ENCODE measurements around the gene ALDH8A1.

Gene ALDH8A1

DNA sequence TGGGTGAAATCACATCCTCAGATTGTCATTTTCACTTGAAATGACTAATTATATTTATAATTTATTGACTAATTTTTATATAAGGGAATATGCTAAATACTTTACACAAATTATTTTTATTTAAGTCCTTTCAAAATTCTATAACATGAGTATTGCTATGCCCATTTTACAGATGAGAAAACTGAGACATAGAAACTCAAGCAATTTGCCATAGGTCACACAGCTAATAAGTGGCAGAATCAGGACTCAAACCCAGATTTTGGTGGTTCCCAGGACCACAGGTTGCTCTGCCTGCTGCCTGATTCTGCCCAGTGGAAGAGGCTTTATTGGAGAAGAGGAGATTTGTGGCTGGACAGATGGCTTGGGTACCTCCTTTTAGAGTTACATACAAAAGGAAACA, 4.9 kb downstream of the ALDH8A1 start:
- Mint-ChIP-seq H3K4me1 (no peaks in the 10 kb centered on the region), H3K36me3 (ENCODE audit: insufficient read depth) (no peaks in the 10 kb centered on the region), H3K27me3 (no peaks in the 10 kb centered on the region), H3K9me3 (no peaks in the 10 kb centered on the region), H3K4me3 (no peak overlapping the region), H3K27ac (ENCODE audit: low read depth) (no peak overlapping the region)
- no peak for DNase-seq (ENCODE audit: low spot score in 2 of 2)
- no peak for ATAC-seq (replicated peaks; ENCODE audit: extremely low read depth, poor library complexity, severe bottlenecking)

DNA sequence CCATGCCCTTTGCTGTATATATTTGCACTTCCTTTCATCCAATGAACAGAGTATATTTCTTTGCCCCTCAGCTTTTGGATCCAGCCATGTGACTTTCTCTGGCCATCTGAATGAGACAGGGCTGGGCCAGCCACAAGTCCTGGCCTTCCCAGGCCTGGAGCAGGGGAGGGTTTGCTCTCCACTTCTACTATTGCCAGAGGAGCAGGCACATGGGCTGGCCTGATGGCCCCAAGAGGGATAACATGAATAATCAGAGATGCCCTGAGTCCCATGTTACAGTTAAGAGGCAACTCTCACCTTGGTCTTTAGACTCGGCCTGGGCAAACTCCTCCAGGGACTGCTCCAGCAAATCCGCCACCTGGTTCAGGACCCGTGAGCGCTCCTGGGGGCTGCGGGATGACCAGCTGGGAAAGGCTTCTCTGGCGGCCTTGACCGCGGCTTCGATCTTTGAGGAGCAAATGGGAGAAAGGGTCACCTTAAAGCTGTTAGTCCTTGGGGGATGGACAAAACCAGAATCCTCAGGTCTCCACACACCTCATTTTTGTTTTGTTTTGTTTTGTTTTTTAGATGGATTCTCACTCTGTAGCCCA, 6.3 kb downstream of the ALDH8A1 start:
- no peaks in the 10 kb centered on the region for H3K4me1 Mint-ChIP-seq
- H3K4me3 Mint-ChIP-seq = no peak overlapping the region
- no peak for ATAC-seq (replicated peaks; ENCODE audit: extremely low read depth, poor library complexity, severe bottlenecking)
- no peaks in the 10 kb centered on the region for H3K36me3 Mint-ChIP-seq (ENCODE audit: insufficient read depth)
- no peaks in the 10 kb centered on the region for H3K9me3 Mint-ChIP-seq
- no peak for DNase-seq (ENCODE audit: low spot score in 2 of 2)
- no peak overlapping the region for H3K27ac Mint-ChIP-seq (ENCODE audit: low read depth)
- H3K27me3 Mint-ChIP-seq = no peaks in the 10 kb centered on the region

DNA sequence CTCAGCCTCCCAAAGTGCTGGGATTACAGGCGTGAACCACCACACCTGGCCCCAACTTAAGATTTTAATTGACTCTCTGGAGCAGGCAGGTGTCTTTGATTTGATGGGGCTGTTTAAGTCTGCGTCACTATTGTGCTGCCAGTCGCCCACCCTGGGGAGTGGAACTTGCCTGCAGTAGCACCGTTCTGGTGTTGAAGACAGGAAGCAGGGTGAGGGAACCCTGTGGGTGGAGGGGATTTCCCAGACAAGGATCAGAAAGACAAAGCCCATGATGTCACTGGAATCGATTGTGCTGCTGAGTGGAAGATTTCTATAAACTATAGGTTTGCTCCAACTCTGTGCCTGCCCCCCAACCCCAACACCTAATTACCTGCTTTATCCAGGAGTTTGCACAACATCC, 11.0 kb downstream of the ALDH8A1 start:
- H3K27me3 Mint-ChIP-seq = no peaks in the 10 kb centered on the region
- H3K4me1 Mint-ChIP-seq = no peaks in the 10 kb centered on the region
- H3K27ac Mint-ChIP-seq (ENCODE audit: low read depth) = no peak overlapping the region
- H3K4me3 Mint-ChIP-seq = no peak overlapping the region
- H3K9me3 Mint-ChIP-seq = no peaks in the 10 kb centered on the region
- peaks cover 2% of the 10 kb centered on the region for H3K36me3 Mint-ChIP-seq (ENCODE audit: insufficient read depth)
- no peak for DNase-seq (ENCODE audit: low spot score in 2 of 2)
- no peak for ATAC-seq (replicated peaks; ENCODE audit: extremely low read depth, poor library complexity, severe bottlenecking)

DNA sequence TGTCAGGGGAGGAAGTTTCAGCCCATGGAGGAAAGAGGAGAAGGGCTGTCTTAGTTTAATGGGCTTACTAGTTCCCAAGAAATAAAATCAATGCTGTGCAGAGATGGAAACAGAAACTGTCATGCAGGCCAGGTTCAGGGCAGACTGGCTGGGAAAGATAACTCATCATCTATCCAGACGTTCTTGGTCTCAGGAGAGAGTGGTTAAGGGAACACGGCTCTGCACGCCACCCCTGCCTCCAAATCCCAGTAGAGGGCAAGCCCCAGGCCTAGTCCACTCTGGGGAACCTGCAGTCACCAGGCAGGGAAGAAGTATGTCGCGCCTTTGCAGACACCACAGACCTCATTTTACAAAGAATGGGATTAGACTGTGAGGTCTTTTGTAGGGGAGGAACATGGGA, 12.5 kb downstream of the ALDH8A1 start:
- H3K36me3 Mint-ChIP-seq (ENCODE audit: insufficient read depth) = peaks cover 2% of the 10 kb centered on the region

DNA sequence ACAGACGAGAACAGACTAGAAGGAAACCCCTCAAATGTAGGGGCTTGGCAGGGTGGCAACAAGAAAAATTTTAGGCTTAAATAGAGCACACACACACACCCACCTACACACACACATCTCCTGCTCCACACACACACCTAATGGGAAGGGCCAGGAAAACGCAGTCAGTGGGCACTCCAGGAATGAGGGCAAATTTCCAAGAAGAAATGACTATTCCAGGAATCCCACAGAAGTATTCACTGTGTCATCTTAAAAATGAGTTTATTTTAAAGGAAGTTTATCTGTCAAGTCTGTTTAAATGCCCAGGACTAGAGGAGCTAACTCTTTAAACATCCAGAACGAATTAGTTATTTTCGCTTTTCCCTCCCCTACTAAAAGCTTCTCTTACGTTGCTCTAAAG, 13.0 kb downstream of the ALDH8A1 start:
- H3K27ac Mint-ChIP-seq (ENCODE audit: low read depth) = no peak overlapping the region
- peaks cover 2% of the 10 kb centered on the region for H3K36me3 Mint-ChIP-seq (ENCODE audit: insufficient read depth)
- DNase-seq (ENCODE audit: low spot score in 2 of 2) (no peak), ATAC-seq (replicated peaks; ENCODE audit: extremely low read depth, poor library complexity, severe bottlenecking) (no peak)
- H3K9me3 Mint-ChIP-seq = no peaks in the 10 kb centered on the region
- H3K27me3 Mint-ChIP-seq = no peaks in the 10 kb centered on the region
- H3K4me3 Mint-ChIP-seq = no peak overlapping the region
- no peaks in the 10 kb centered on the region for H3K4me1 Mint-ChIP-seq

More for the DNA sequence above, 12.5 kb downstream of the ALDH8A1 start:
- DNase-seq (ENCODE audit: low spot score in 2 of 2) (no peak), ATAC-seq (replicated peaks; ENCODE audit: extremely low read depth, poor library complexity, severe bottlenecking) (no peak)
- no peaks in the 10 kb centered on the region for H3K4me1 Mint-ChIP-seq
- H3K9me3 Mint-ChIP-seq = no peaks in the 10 kb centered on the region
- H3K4me3 Mint-ChIP-seq = no peak overlapping the region
- no peak overlapping the region for H3K27ac Mint-ChIP-seq (ENCODE audit: low read depth)
- no peaks in the 10 kb centered on the region for H3K27me3 Mint-ChIP-seq

DNA sequence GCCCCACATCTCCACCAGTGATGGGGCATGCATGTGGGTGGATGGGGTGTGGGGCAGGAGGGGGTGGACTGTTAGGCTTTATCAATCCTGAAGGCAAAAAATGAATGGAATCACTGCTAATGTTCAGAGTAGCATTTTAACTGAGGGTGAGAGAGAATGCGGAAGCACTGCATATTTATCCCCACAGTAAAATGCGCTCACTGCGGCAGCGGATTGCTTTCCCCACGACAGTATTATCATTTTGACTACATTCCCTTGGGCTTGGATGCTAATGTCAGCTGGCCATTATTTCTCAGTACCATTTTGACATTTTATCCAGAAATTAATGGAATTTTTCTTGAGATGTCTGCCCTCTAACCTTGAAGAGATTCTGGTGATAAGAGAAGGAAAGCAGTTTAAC, 13.4 kb downstream of the ALDH8A1 start:
- Mint-ChIP-seq H3K9me3 (no peaks in the 10 kb centered on the region), H3K27me3 (no peaks in the 10 kb centered on the region), H3K4me1 (no peaks in the 10 kb centered on the region), H3K4me3 (no peak overlapping the region), H3K27ac (ENCODE audit: low read depth) (no peak overlapping the region), H3K36me3 (ENCODE audit: insufficient read depth) (peaks cover 2% of the 10 kb centered on the region)
- no peak for ATAC-seq (replicated peaks; ENCODE audit: extremely low read depth, poor library complexity, severe bottlenecking)
- no peak for DNase-seq (ENCODE audit: low spot score in 2 of 2)

DNA sequence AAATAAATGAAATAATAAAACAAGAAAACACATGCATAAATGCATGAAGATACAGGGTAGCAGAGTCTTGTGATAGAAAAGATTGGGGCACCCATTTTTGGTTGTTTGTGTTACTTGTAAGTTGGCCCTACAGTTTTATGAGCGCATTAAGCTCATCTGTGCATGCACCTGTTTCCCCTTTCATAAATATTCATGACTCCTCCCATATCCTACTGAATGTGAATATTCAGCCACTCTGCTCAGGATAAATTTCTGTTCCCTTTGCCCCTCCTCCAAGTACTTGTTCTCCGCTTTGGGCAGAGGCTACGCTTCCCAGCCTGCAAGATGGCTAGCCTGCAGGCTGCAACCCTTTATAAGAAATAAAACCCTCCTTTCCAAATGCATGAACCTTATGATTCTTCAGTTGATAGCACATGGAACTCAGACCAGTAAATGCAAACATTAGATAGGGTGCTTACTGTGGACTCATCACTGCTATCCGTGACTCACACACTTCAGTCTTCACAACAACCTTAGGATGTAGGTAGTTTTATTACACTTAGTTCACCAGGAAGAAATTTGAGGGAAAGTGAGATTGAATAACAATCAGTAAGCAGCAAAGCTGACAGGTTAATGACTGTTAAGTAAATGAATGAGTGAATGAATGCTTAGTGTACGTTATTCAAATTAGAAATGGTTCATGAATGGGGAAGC, 15.0 kb downstream of the ALDH8A1 start:
- Mint-ChIP-seq H3K36me3 (ENCODE audit: insufficient read depth) (peaks cover 2% of the 10 kb centered on the region), H3K4me1 (no peaks in the 10 kb centered on the region), H3K27ac (ENCODE audit: low read depth) (no peak overlapping the region), H3K27me3 (no peaks in the 10 kb centered on the region), H3K4me3 (no peak overlapping the region), H3K9me3 (no peaks in the 10 kb centered on the region)
- ATAC-seq (replicated peaks; ENCODE audit: extremely low read depth, poor library complexity, severe bottlenecking) = no peak
- DNase-seq (ENCODE audit: low spot score in 2 of 2) = no peak

DNA sequence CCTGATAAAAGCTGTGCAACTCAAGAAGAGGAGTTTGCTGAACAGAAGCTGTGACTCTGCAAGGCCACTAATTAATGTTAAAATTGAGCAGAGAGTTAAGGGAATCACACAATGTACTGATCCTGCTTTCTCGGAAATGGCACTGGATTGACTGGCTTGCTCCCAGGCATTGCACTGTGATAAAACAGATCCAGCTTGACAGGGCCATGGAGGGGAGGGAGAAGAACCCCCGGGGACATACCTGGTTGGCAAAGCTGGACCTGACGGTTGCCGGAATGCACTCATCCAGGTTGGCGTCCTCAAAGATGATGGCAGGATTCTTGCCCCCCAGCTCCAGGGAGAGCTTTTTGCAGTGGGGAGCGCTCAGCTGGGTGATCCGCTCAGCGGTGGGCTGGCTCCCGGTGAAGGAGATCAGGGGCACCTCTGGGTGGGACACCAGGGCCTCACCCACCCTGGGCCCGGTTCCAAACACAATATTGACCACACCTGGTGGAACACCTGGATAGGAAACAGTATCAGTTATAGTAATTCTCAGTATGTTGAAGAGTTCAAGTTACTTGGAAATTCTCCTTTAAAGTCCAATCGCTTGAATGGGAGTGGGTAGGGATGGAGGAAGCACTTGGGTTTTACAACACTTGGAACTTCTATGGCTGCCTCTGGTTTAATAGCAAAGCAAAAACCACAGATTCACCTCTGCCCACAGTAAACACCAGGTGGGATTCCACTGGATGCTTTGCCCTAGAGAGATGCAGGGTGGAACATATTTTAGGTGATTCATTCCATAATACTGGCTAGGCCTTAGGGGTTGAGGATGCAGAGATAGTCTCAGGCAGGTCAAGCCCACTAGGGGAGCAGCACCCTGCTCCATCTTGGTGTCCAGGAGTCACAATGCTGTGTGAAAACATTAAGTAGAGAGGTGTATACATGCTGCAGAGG, 17.1 kb downstream of the ALDH8A1 start:
- Mint-ChIP-seq H3K4me3 (no peak overlapping the region), H3K4me1 (no peaks in the 10 kb centered on the region), H3K27me3 (no peaks in the 10 kb centered on the region), H3K27ac (ENCODE audit: low read depth) (no peak overlapping the region), H3K36me3 (ENCODE audit: insufficient read depth) (peaks cover 3% of the 10 kb centered on the region), H3K9me3 (no peaks in the 10 kb centered on the region)
- ATAC-seq (replicated peaks; ENCODE audit: extremely low read depth, poor library complexity, severe bottlenecking) = no peak
- no peak for DNase-seq (ENCODE audit: low spot score in 2 of 2)

DNA sequence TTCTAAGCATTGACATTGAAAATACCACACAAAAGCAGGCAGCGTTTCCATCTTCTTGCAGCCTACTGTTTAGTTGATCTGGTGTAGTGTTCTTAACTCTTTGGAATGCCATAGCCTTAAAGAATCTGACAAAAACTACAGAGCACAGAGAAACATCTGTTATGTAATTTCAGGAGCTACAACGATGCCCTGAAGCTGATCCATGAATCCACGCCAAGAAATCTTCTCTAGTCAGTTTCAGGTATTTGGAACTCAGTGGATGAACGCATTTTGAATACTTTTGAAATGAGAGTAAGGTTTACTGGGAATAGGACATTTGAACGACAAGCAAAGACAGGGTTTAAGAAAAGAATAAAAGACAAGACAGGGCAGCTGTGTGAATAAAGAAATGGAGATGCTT, 17.8 kb downstream of the ALDH8A1 start:
- no peaks in the 10 kb centered on the region for H3K4me1 Mint-ChIP-seq
- H3K4me3 Mint-ChIP-seq = no peak overlapping the region
- H3K9me3 Mint-ChIP-seq = no peaks in the 10 kb centered on the region
- ATAC-seq (replicated peaks; ENCODE audit: extremely low read depth, poor library complexity, severe bottlenecking) (no peak), DNase-seq (ENCODE audit: low spot score in 2 of 2) (no peak)
- peaks cover 3% of the 10 kb centered on the region for H3K36me3 Mint-ChIP-seq (ENCODE audit: insufficient read depth)
- H3K27ac Mint-ChIP-seq (ENCODE audit: low read depth) = no peak overlapping the region
- H3K27me3 Mint-ChIP-seq = no peaks in the 10 kb centered on the region

DNA sequence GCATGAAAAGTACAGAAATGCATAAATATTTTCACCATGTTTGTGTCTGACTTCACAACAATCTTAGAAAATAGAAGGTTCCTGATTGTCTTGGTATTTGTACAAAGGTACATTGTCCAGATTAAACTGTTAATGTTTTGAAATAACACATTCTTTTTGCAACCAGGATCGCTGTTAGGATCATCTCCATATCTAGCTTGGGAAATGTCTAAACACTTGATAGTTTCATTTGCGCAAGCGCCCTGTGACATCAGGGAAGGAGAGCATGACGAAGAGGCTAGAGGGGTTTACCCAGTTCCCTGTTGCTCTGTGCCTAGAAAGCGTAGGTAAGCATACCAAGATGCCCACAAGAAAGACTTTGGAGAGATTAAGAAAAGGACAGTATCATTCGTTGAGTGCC, 19.4 kb downstream of the ALDH8A1 start:
- DNase-seq (ENCODE audit: low spot score in 2 of 2) = no peak
- no peaks in the 10 kb centered on the region for H3K9me3 Mint-ChIP-seq
- H3K27ac Mint-ChIP-seq (ENCODE audit: low read depth) = no peak overlapping the region
- no peaks in the 10 kb centered on the region for H3K4me1 Mint-ChIP-seq
- no peak overlapping the region for H3K4me3 Mint-ChIP-seq
- H3K27me3 Mint-ChIP-seq = no peaks in the 10 kb centered on the region
- no peak for ATAC-seq (replicated peaks; ENCODE audit: extremely low read depth, poor library complexity, severe bottlenecking)
- peaks cover 3% of the 10 kb centered on the region for H3K36me3 Mint-ChIP-seq (ENCODE audit: insufficient read depth)

DNA sequence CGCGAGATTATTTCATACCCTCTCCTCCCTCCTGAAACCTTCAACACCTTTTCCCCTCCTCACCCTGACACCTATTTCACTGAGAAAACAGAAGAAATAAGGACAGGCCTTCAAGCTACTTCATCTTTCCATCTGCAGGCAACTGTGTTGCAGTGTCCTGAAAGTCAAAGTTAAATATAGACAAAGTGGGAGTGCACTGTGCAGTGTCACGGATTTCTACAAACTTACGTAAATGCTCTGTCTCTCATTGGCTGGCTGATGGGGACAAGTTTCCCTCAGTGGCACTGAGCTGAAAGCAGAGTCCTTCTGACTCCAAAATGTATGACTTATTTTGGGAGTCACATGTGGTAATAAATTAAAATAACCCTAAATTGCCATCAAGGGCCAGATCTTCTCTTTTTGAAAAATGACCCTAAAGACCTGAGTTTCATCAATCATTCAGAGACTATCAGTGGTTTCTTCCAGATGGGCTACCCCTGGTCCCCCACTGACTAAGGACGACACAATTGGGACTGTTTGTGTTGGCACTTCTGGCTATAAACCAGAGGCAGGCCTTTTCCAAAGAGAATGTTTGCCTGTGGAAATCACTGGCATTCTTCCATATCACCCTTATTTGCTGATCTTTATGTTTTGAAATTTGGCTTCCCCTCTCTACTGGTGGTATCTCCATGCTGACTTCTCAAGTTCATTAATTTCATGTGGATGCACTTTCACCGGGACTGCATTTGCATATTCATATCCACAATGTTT, 21.6 kb downstream of the ALDH8A1 start:
- no peaks in the 10 kb centered on the region for H3K27me3 Mint-ChIP-seq
- H3K9me3 Mint-ChIP-seq = no peaks in the 10 kb centered on the region
- no peaks in the 10 kb centered on the region for H3K4me1 Mint-ChIP-seq
- no peak overlapping the region for H3K4me3 Mint-ChIP-seq
- H3K27ac Mint-ChIP-seq (ENCODE audit: low read depth) = no peak overlapping the region
- DNase-seq (ENCODE audit: low spot score in 2 of 2) (no peak), ATAC-seq (replicated peaks; ENCODE audit: extremely low read depth, poor library complexity, severe bottlenecking) (no peak)
- peaks cover 3% of the 10 kb centered on the region for H3K36me3 Mint-ChIP-seq (ENCODE audit: insufficient read depth)

DNA sequence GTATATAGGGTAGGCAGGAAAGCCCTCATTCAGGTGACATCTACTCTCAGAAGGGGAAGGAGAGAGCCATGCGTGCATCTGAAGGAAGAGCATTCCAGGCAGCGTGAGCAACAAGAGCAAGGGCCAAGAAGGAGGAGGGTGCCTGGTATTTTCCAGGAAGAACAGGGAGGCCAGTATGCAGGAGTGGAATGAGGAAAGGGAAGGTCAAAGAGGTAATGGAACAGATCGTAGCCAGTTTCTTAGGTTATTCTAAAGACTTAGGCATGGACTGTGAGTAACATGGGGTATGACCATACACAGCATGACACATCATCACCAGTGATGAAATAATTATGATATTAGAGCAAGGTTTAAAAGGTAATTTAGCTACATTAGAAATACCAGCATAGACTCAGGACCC, 24.1 kb downstream of the ALDH8A1 start:
- no peaks in the 10 kb centered on the region for H3K27me3 Mint-ChIP-seq
- peaks cover 3% of the 10 kb centered on the region for H3K36me3 Mint-ChIP-seq (ENCODE audit: insufficient read depth)
- H3K4me3 Mint-ChIP-seq = no peak overlapping the region
- DNase-seq (ENCODE audit: low spot score in 2 of 2) = no peak
- H3K9me3 Mint-ChIP-seq = no peaks in the 10 kb centered on the region
- no peak for ATAC-seq (replicated peaks; ENCODE audit: extremely low read depth, poor library complexity, severe bottlenecking)
- H3K27ac Mint-ChIP-seq (ENCODE audit: low read depth) = no peak overlapping the region
- H3K4me1 Mint-ChIP-seq = no peaks in the 10 kb centered on the region

Data from central memory CD8-positive, alpha-beta T cell (primary cell).